Activated B cell treated with CpG ODN at 0.5 μM for 24 hours (primary cell): Measurements from ENCODE around the gene GGA2. TPM values are rescaled to one million over a fixed set of nuclear protein-coding genes. Genes with fewer than 3 reads are reported as not detected.
A peak's percentile ranks its signal among the peaks of the same experiment; 100 is the strongest.

Experiments used
- ATAC-seq: fragments of 200-7000 bp; cut with Tn5 transposase; one replicate; pipeline ENCODE4 v1.10.0; 2021; ENCODE audit warnings: low read depth, mild to moderate bottlenecking, moderate library complexity
- CTCF ChIA-PET: fragments of 350-600 bp; sonication (Branson Sonifier 250); formaldehyde crosslinking; loops from one replicate; lab custom pipeline; 2021; ENCODE audit warnings: antibody characterized with exemption; lab: Charles Lee
- POLR2A ChIA-PET: fragments of 350-600 bp; sonication (Branson Sonifier 250); formaldehyde crosslinking; loops from one replicate; lab custom pipeline; 2021; ENCODE audit warnings: antibody characterized with exemption; lab: Charles Lee
- DNase-seq: peaks from one replicate; pipeline ENCODE4 v3.0.0; 2022
- H3K27ac Mint-ChIP-seq: one replicate; pipeline ENCODE4 v1.8.0; 2020; ENCODE audit warnings: mixed read lengths
- H3K27me3 Mint-ChIP-seq: one replicate; pipeline ENCODE4 v1.8.0; 2021; ENCODE audit warnings: mixed read lengths
- H3K36me3 Mint-ChIP-seq: one replicate; pipeline ENCODE4 v1.8.0; 2021; ENCODE audit warnings: low read depth, mixed read lengths
- H3K4me1 Mint-ChIP-seq: one replicate; pipeline ENCODE4 v1.8.0; 2021; ENCODE audit warnings: mixed read lengths
- H3K4me3 Mint-ChIP-seq: one replicate; pipeline ENCODE4 v1.8.0; 2020; ENCODE audit warnings: mild to moderate bottlenecking, mixed read lengths
- H3K9me3 Mint-ChIP-seq: one replicate; pipeline ENCODE4 v1.8.0; 2020; ENCODE audit warnings: mixed read lengths
- CTCF ChIP-seq: fragments of 200-600 bp; IDR thresholded peaks from one replicate; pipeline ENCODE4 v1.8.0; 2022; ENCODE audit warnings: antibody characterized with exemption, mild to moderate bottlenecking
- intact Hi-C: fragments of 100-400 bp; cut with micrococcal nuclease; formaldehyde crosslinking; loops from one replicate; pipeline ENCODE4 v1.15.1; 2024
- total RNA-seq: library from RNA; stranded (reverse); gene quantifications from 2 replicates; pipeline ENCODE4 v1.2.3, GENCODE V29; 2022

The GGA2 gene
- total RNA-seq, 1 donor from 2014 or later, result 281 TPM

- ChIA-PET CTCF (no interaction called here), POLR2A (interaction anchor here (0.7 to 1.1 kb wide), 2 partner anchors 16 to 477 kb away, joined by 6 to 8 read pairs; no protein-coding TSS in a partner anchor)
- DNase-seq (no peak), ATAC-seq (no peak)
- Mint-ChIP-seq H3K4me1 (peaks cover 32% of the 10 kb centered on the region), H3K27me3 (no peaks in the 10 kb centered on the region), H3K4me3 (no peak overlapping the region), H3K27ac (no peak overlapping the region), H3K36me3 (peaks cover 55% of the 10 kb centered on the region), H3K9me3 (no peaks in the 10 kb centered on the region)
- TF ChIP-seq CTCF, result no peak
- intact Hi-C loops, result no loop called here
Measured at GRCh38 chr16:23523876-23524385, 13.6 kb upstream of the GGA2 start.

GRCh38 chr16:23523321-23523720, 13.0 kb upstream of the GGA2 start:
- Mint-ChIP-seq H3K4me3 (no peak overlapping the region), H3K27me3 (no peaks in the 10 kb centered on the region), H3K4me1 (peaks cover 37% of the 10 kb centered on the region), H3K9me3 (no peaks in the 10 kb centered on the region), H3K27ac (no peak overlapping the region), H3K36me3 (peaks cover 49% of the 10 kb centered on the region)
- POLR2A ChIA-PET, result interaction anchor here (8.8 kb wide), 1 partner anchor 16 kb away, joined by 209 read pairs; the partner anchor contains the start of gene GGA2
- TF ChIP-seq CTCF, result no peak
- ATAC-seq (no peak), DNase-seq (no peak)
- CTCF ChIA-PET, result no interaction called here
- intact Hi-C loops, result no loop called here

GRCh38 chr16:23521965-23522364, 11.7 kb upstream of the GGA2 start:
- peak overlapping the region; percentile 6 for H3K27ac Mint-ChIP-seq
- H3K27me3 Mint-ChIP-seq, result no peaks in the 10 kb centered on the region
- intact Hi-C loops, result loop anchor here (2.0 kb wide), 1 partner anchor 69 kb away; the partner anchor contains the start of gene COG7
- no peak overlapping the region for H3K4me3 Mint-ChIP-seq
- no peak for TF ChIP-seq CTCF
- DNase-seq (no peak), ATAC-seq (no peak)
- H3K9me3 Mint-ChIP-seq, result no peaks in the 10 kb centered on the region
- H3K36me3 Mint-ChIP-seq, result peaks cover 38% of the 10 kb centered on the region
- ChIA-PET CTCF (interaction anchor here (0.8 kb wide), 1 partner anchor 36 kb away, joined by 3 read pairs; the partner anchor contains the start of gene UBFD1), POLR2A (interaction anchor here (0.6 to 8.8 kb wide), 3 partner anchors 9 to 88 kb away, joined by 3 to 209 read pairs (median 3); partner anchors contain the start of gene GGA2)
- H3K4me1 Mint-ChIP-seq, result peaks cover 47% of the 10 kb centered on the region

GRCh38 chr16:23521037-23521743, 10.9 kb upstream of the GGA2 start:
- TF ChIP-seq CTCF, result no peak
- Mint-ChIP-seq H3K27ac (peak overlapping the region; percentile 80), H3K9me3 (no peaks in the 10 kb centered on the region), H3K4me1 (peaks cover 54% of the 10 kb centered on the region), H3K4me3 (peak overlapping the region; percentile 53), H3K36me3 (peaks cover 36% of the 10 kb centered on the region), H3K27me3 (no peaks in the 10 kb centered on the region)
- no peak for ATAC-seq
- POLR2A ChIA-PET, result interaction anchor here (0.7 to 8.8 kb wide), 7 partner anchors 7 to 89 kb away, joined by 3 to 209 read pairs (median 5); partner anchors contain the start of genes COG7, EARS2, GGA2 and UBFD1
- CTCF ChIA-PET, result interaction anchor here (0.8 to 1.2 kb wide), 2 partner anchors 19 to 36 kb away, joined by 3 read pairs; partner anchors contain the start of gene UBFD1
- intact Hi-C loops, result loop anchor here (2.0 kb wide), 1 partner anchor 68 kb away; the partner anchor contains the start of gene COG7
- no peak for DNase-seq

- intact Hi-C loops, result loop anchor here (2.0 kb wide), 1 partner anchor 68 kb away; the partner anchor contains the start of gene COG7
- ATAC-seq, result peak; percentile 8
- no peaks in the 10 kb centered on the region for H3K9me3 Mint-ChIP-seq
- peak overlapping the region; percentile 80 for H3K27ac Mint-ChIP-seq
- no peak for TF ChIP-seq CTCF
- H3K4me3 Mint-ChIP-seq, result peak overlapping the region; percentile 53
- POLR2A ChIA-PET, result interaction anchor here (0.7 to 8.8 kb wide), 6 partner anchors 8 to 67 kb away, joined by 3 to 209 read pairs (median 6); partner anchors contain the start of genes COG7, EARS2, GGA2 and UBFD1
- DNase-seq, result no peak
- CTCF ChIA-PET, result interaction anchor here (1.2 kb wide), 1 partner anchor 19 kb away, joined by 3 read pairs; no protein-coding TSS in a partner anchor
- H3K36me3 Mint-ChIP-seq, result peaks cover 38% of the 10 kb centered on the region
- peaks cover 61% of the 10 kb centered on the region for H3K4me1 Mint-ChIP-seq
- no peaks in the 10 kb centered on the region for H3K27me3 Mint-ChIP-seq
Measured at GRCh38 chr16:23520500-23520899, 10.2 kb upstream of the GGA2 start.
